ENCODE measurements around the gene ANKRD30B.
A peak's percentile ranks its signal among the peaks of the same experiment; 100 is the strongest.
"Not testable (repeated sequence)": the region's sequence is repeated elsewhere in the genome, so short reads cannot be mapped to it uniquely, and the experiment has no call there.

ANKRD30B gene, protein sequence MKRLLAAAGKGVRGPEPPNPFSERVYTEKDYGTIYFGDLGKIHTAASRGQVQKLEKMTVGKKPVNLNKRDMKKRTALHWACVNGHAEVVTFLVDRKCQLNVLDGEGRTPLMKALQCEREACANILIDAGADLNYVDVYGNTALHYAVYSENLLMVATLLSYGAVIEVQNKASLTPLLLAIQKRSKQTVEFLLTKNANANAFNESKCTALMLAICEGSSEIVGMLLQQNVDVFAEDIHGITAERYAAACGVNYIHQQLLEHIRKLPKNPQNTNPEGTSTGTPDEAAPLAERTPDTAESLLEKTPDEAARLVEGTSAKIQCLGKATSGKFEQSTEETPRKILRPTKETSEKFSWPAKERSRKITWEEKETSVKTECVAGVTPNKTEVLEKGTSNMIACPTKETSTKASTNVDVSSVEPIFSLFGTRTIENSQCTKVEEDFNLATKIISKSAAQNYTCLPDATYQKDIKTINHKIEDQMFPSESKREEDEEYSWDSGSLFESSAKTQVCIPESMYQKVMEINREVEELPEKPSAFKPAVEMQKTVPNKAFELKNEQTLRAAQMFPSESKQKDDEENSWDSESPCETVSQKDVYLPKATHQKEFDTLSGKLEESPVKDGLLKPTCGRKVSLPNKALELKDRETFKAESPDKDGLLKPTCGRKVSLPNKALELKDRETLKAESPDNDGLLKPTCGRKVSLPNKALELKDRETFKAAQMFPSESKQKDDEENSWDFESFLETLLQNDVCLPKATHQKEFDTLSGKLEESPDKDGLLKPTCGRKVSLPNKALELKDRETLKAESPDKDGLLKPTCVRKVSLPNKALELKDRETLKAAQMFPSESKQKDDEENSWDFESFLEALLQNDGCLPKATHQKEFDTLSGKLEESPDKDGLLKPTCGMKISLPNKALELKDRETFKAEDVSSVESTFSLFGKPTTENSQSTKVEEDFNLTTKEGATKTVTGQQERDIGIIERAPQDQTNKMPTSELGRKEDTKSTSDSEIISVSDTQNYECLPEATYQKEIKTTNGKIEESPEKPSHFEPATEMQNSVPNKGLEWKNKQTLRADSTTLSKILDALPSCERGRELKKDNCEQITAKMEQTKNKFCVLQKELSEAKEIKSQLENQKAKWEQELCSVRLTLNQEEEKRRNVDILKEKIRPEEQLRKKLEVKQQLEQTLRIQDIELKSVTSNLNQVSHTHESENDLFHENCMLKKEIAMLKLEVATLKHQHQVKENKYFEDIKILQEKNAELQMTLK (N-terminal part only)

DNA sequence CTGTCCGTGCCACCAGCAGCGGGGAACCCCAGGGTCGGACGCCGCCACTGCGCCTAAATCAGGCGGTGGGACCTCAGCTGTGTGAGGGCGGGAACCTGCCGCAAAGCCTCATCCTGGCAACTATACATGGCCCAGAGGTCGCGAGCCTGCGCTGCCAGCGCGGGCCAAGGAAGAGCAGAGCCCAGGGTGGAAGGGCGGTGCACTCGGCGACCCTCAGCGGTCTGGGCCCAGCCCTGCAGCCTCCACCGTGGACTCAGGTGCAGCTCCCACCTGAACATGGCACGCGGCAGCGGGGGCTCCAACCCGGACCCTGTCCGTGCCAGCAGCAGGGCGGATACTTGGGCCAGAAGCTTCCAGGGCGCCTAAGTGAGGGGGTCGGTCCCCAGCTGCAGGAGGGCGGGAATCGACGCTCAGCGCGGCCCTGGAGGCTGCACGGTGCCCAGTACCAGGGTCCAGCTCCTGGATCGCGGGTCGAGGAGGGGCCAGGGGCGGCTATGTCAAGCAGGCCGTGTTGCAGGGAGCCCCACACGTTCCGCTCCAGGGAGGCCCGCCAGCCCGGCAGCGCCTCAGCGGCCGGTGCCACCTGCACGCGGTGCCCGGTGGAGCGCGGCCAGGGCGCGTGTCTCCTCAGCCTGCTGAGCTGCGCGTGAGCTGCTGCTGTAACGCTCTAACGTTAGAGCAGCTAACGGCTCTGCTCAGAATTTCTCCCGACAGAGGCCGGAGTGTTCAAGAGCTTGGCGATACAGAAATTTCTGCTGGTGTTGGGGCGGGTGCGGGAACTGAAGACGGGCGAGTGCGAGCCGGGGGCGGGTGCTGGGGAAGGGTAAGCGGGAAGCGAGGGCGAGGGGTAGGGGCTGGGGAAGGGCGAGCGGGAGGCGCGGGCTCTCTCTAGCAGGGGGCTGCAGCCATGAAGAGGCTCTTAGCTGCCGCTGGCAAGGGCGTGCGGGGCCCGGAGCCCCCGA, at the start of gene ANKRD30B:
Gene ANKRD30B, plus strand, starts transcription at position 660 of the 962 bp plus-strand sequence. Its CDS starts 248 bp downstream, at position 908.
- DNase-seq (ENCODE audit: low spot score), result peak; percentile 26

- DNase-seq (ENCODE audit: low spot score), result not testable (repeated sequence)
These were observed 46.5 kb upstream of the ANKRD30B start for GRCh38 chr18:14701286-14702040.

DNA sequence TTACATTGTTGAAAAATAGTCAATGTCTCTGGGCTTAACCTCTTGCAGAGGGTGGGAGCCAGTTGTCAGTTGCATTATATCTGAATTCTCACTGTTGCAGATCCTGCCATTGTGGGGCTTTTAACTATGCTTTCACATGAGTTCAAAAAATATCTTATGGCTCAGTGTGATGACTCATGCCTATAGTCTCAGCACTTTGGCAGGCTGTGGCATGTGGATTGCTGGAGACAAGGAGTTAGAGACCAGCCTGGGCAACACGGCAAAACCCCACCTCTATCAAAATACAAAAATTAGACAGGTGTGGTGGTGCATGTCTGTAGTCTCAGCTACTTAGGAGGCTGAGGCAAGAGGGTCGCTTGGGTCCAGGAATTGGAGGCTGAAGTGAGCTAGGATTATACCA, 38.2 kb upstream of the ANKRD30B start:
- not testable (repeated sequence) for DNase-seq (ENCODE audit: low spot score)

- DNase-seq (ENCODE audit: low spot score), result not testable (repeated sequence)
These were observed 26.4 kb upstream of the ANKRD30B start for GRCh38 chr18:14721569-14721968.

- not testable (repeated sequence) for DNase-seq (ENCODE audit: low spot score)
These were observed 8.9 kb upstream of the ANKRD30B start for GRCh38 chr18:14739056-14739455.

GRCh38 chr18:14746897-14747296, 1.1 kb upstream of the ANKRD30B start:
- no peak for DNase-seq (ENCODE audit: low spot score)

DNA sequence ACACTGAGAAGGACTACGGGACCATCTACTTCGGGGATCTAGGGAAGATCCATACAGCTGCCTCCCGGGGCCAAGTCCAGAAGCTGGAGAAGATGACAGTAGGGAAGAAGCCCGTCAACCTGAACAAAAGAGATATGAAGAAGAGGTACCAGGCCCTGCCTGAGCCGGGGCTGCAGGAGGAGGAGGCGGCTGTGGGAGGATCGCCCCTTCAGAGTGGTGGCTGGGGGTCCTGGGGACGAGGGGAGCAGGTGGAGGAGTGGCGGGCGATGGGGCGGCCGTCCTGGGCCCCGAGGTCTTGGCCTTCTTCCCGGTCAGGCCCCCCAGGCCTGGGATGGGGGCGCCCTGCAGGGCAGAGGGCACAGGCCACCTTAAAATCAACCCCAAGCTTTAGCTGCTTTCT, 524 bp downstream of the ANKRD30B start:
- no peak for DNase-seq (ENCODE audit: low spot score)

GRCh38 chr18:14763566-14763965, 15.6 kb downstream of the ANKRD30B start:
- DNase-seq (ENCODE audit: low spot score), result not testable (repeated sequence)

DNA sequence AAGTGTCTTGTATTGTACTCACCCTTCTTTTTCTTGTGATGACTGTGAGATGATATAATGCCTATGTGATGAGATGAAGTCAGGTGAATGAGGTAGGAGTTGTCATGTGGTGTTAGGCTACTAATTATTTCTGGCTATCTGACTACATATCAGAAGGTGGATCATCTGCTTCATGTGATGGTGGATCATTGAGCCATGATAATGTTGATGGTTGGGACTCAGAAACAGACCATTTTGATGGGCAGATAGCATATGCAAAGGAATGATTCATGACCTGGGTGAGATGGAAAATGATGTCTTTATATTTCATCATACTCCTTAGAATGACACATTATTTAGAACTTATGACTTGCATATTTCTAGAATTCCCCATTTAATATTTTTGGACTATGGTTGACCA, 19.5 kb downstream of the ANKRD30B start:
- DNase-seq (ENCODE audit: low spot score), result no peak

GRCh38 chr18:14768241-14768640, 20.3 kb downstream of the ANKRD30B start:
- no peak for DNase-seq (ENCODE audit: low spot score)

DNA sequence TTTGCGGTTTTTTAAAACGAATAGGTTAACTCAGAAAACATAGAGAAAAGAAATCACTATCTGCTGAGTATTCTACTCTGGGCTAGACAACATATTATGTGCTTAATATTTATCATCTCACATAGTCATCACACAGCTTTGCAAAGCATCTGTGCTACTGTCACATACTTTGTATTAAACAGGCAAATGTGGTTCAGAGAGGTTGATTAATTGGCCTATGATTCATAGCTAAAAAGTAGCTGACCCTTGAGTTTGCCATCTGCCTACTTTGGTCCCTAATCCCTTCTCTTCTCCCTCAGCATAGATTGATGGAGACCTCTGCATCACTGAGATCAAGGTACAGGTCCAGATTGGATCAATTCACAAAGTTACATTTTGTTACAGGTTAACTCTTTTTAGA, 21.4 kb downstream of the ANKRD30B start:
- DNase-seq (ENCODE audit: low spot score), result no peak

GRCh38 chr18:14776801-14777200, 28.8 kb downstream of the ANKRD30B start:
- DNase-seq (ENCODE audit: low spot score), result no peak

GRCh38 chr18:14781671-14782070, 33.7 kb downstream of the ANKRD30B start:
- no peak for DNase-seq (ENCODE audit: low spot score)

DNA sequence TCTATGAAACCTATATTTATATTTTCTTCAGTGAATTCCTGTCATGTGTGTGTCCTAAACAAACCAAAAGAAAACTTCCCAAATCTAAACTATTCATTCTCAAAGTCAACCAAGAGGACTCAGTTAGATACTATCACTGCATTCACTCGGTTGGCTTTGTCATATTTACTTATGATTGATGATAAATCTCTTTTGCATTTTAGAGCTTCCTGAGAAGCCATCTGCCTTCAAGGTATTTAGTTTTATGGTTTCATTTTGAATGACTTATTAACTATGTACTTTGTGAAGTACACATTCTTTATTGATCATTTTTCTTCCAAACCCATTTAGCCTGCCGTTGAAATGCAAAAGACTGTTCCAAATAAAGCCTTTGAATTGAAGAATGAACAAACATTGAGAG, 36.2 kb downstream of the ANKRD30B start:
- DNase-seq (ENCODE audit: low spot score), result no peak

DNA sequence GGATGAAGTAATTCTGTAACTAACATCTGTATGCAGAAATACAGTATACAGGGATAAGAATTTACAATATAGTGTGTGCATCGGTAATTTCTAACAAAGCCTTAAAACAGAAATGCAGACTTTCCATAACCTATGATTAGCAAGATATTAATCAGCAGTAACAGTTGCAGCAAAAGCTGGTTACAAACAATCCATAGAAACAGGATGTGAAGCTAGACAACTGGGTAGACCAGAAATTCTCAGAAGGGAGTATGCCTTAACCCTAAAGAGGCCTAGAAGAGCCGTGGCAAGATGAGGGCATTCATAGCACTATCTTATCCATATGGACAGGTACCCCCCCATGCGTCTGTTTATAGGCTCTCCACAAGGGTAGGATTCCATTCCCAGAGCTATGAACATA, 48.9 kb downstream of the ANKRD30B start:
- DNase-seq (ENCODE audit: low spot score), result not testable (repeated sequence)

GRCh38 chr18:14797969-14798764, 50.2 kb downstream of the ANKRD30B start:
- DNase-seq (ENCODE audit: low spot score), result not testable (repeated sequence)

DNA sequence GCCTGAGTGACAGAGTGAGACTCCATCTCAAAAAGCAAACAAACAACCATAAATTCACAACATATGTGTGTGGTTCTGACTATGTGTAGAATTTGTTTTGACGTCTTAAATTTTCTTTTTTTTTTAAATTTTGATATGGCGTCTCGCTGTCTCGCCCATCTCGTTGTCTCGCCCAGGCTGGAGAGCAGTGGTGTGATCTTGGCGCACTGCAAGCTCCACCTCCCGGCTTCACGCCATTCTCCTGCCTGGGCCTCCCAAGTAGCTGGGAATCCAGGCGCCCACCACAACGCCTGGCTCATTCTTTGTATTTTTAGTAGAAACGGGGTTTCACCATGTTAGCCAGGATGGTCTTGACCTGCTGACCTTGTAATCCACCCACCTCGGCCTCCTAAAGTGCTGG, 63.1 kb downstream of the ANKRD30B start:
- DNase-seq (ENCODE audit: low spot score), result not testable (repeated sequence)

GRCh38 chr18:14826972-14827632, 79.1 kb downstream of the ANKRD30B start:
- DNase-seq (ENCODE audit: low spot score), result not testable (repeated sequence)

DNA sequence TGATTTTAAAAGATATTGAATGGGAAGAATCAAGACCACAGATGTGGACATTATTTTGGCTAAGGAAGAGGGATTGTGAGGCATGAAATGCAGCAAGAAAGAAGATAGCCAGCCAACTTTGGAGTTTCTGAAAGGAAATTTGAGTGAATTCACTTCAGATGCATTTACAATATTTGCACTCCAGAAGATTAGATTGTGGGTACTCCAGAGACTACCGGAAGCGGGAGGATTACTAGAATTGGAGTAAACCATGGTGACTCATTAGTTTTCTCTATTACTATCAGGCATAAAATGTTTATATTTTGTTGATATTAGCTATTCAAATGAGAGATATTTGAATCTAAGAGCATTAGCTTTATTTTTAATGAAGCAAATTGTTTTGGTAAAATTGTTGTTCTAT, 93.6 kb downstream of the ANKRD30B start:
- not testable (repeated sequence) for DNase-seq (ENCODE audit: low spot score)
